Measurements from ENCODE around the gene EFHC2.
"Not testable (repeated sequence)": the region's sequence is repeated elsewhere in the genome, so short reads cannot be mapped to it uniquely, and the experiment has no call there.

EFHC2 gene

GRCh38 chrX:44228621-44229020 is 114.9 kb downstream of the EFHC2 start:
- DNase-seq, result no peak

GRCh38 chrX:44227991-44228390 is 115.5 kb downstream of the EFHC2 start:
- no peak for DNase-seq

GRCh38 chrX:44225667-44226066 is 117.8 kb downstream of the EFHC2 start:
- DNase-seq, result no peak

GRCh38 chrX:44224760-44225159 is 118.7 kb downstream of the EFHC2 start:
- no peak for DNase-seq

GRCh38 chrX:44223150-44223549 is 120.3 kb downstream of the EFHC2 start:
- no peak for DNase-seq

GRCh38 chrX:44218465-44218864 is 125.0 kb downstream of the EFHC2 start:
- DNase-seq, result no peak

- no peak for DNase-seq
These were observed 127.3 kb downstream of the EFHC2 start for GRCh38 chrX:44216171-44216570.

GRCh38 chrX:44203791-44204190 is 139.7 kb downstream of the EFHC2 start:
- no peak for DNase-seq

GRCh38 chrX:44202596-44202995 is 140.9 kb downstream of the EFHC2 start:
- DNase-seq, result no peak

GRCh38 chrX:44189116-44189515 is 154.4 kb downstream of the EFHC2 start:
- DNase-seq, result no peak

GRCh38 chrX:44187915-44188314 is 155.6 kb downstream of the EFHC2 start:
- not testable (repeated sequence) for DNase-seq

- DNase-seq, result no peak
These were observed 160.1 kb downstream of the EFHC2 start for GRCh38 chrX:44183329-44183728.

GRCh38 chrX:44178274-44179053 is 165.0 kb downstream of the EFHC2 start:
- no peak for DNase-seq

- DNase-seq, result no peak
These were observed 168.0 kb downstream of the EFHC2 start for GRCh38 chrX:44175455-44175854.

GRCh38 chrX:44174061-44174460 is 169.4 kb downstream of the EFHC2 start:
- DNase-seq, result no peak

- DNase-seq, result no peak
These were observed 170.3 kb downstream of the EFHC2 start for GRCh38 chrX:44173219-44173618.

- DNase-seq, result no peak
These were observed 176.4 kb downstream of the EFHC2 start for GRCh38 chrX:44167116-44167515.

- no peak for DNase-seq
These were observed 180.5 kb downstream of the EFHC2 start for GRCh38 chrX:44162964-44163475.

- no peak for DNase-seq
These were observed 185.6 kb downstream of the EFHC2 start for GRCh38 chrX:44157858-44158257.

- DNase-seq, result no peak
These were observed 186.2 kb downstream of the EFHC2 start for GRCh38 chrX:44157283-44157682.

GRCh38 chrX:44156726-44157125 is 186.7 kb downstream of the EFHC2 start:
- no peak for DNase-seq

- no peak for DNase-seq
These were observed 188.3 kb downstream of the EFHC2 start for GRCh38 chrX:44155126-44155525.

- DNase-seq, result no peak
These were observed 190.6 kb downstream of the EFHC2 start for GRCh38 chrX:44152852-44153251.

GRCh38 chrX:44147130-44147529 is 196.3 kb downstream of the EFHC2 start:
- DNase-seq, result no peak
